IPS DF 4.7 (cell line): ENCODE data around the gene C17orf75.
A peak's percentile ranks its signal among the peaks of the same experiment; 100 is the strongest.
"Not testable (repeated sequence)": the region's sequence is repeated elsewhere in the genome, so short reads cannot be mapped to it uniquely, and the experiment has no call there.

Source experiments
- DNase-seq: peaks from one replicate; pipeline ENCODE4 v3.0.0-alpha.2; 2013; ENCODE audit warnings: low spot score; ENCODE audit errors: extremely low read depth

C17orf75 gene

GRCh38 chr17:32345951-32346600, 4.1 kb upstream of the C17orf75 start:
- DNase-seq: no peak

GRCh38 chr17:32342603-32343325, 791 bp upstream of the C17orf75 start:
- no peak for DNase-seq

GRCh38 chr17:32341141-32341856, 674 bp downstream of the C17orf75 start:
- DNase-seq: no peak

- DNase-seq: no peak
Measured at GRCh38 chr17:32335687-32336086, 6.3 kb downstream of the C17orf75 start.

GRCh38 chr17:32335046-32335445, 6.9 kb downstream of the C17orf75 start:
- DNase-seq: no peak

GRCh38 chr17:32333187-32333586, 8.8 kb downstream of the C17orf75 start:
- no peak for DNase-seq

- DNase-seq: no peak
Measured at GRCh38 chr17:32331243-32332040, 10.5 kb downstream of the C17orf75 start.

- DNase-seq: no peak
Measured at GRCh38 chr17:32330147-32330546, 11.8 kb downstream of the C17orf75 start.

- no peak for DNase-seq
Measured at GRCh38 chr17:32327911-32328310, 14.1 kb downstream of the C17orf75 start.

- DNase-seq: no peak
Measured at GRCh38 chr17:32323811-32324491, 18.0 kb downstream of the C17orf75 start.

- DNase-seq: no peak
Measured at GRCh38 chr17:32323046-32323445, 18.9 kb downstream of the C17orf75 start.

- DNase-seq: no peak
Measured at GRCh38 chr17:32320847-32321246, 21.1 kb downstream of the C17orf75 start.

- not testable (repeated sequence) for DNase-seq
Measured at GRCh38 chr17:32320080-32320479, 21.9 kb downstream of the C17orf75 start.

- DNase-seq: peak; percentile 62
Measured at GRCh38 chr17:32319548-32319905, 22.4 kb downstream of the C17orf75 start.

- DNase-seq: no peak
Measured at GRCh38 chr17:32318071-32318470, 23.9 kb downstream of the C17orf75 start.

GRCh38 chr17:32317353-32317752, 24.6 kb downstream of the C17orf75 start:
- DNase-seq: no peak

GRCh38 chr17:32316653-32317052, 25.3 kb downstream of the C17orf75 start:
- DNase-seq: not testable (repeated sequence)

- no peak for DNase-seq
Measured at GRCh38 chr17:32315171-32315570, 26.8 kb downstream of the C17orf75 start.

GRCh38 chr17:32314636-32315035, 27.3 kb downstream of the C17orf75 start:
- DNase-seq: no peak

GRCh38 chr17:32311028-32311536, 30.9 kb downstream of the C17orf75 start:
- DNase-seq: no peak

- DNase-seq: no peak
Measured at GRCh38 chr17:32307658-32308057, 34.3 kb downstream of the C17orf75 start.
